Trophoblast cell (in vitro differentiated cells and primary cell): ENCODE measurements around the gene NUAK1.

ENCODE experiments used
- DNase-seq, 2 donors: peaks; one replicate each; pipeline ENCODE4 v3.0.0-alpha.2; 2016
- H2AFZ ChIP-seq: 2 replicates; pipeline ENCODE4 v1.6.1; 2013; ENCODE audit warnings: low read length, moderate library complexity, mild to moderate bottlenecking; ENCODE audit not compliant: insufficient read depth, poor library complexity
- H2AK5ac ChIP-seq: 2 replicates; pipeline ENCODE4 v1.6.1; 2013; ENCODE audit warnings: mild to moderate bottlenecking, low read length
- H2BK120ac ChIP-seq: 2 replicates; pipeline ENCODE4 v1.6.1; 2013; ENCODE audit warnings: low read length, mild to moderate bottlenecking, moderate library complexity; ENCODE audit not compliant: insufficient read depth, poor library complexity
- H2BK12ac ChIP-seq: 2 replicates; pipeline ENCODE4 v1.6.1; 2013; ENCODE audit warnings: mild to moderate bottlenecking, low read length, moderate library complexity
- H2BK5ac ChIP-seq: 2 replicates; pipeline ENCODE4 v1.6.1; 2013; ENCODE audit warnings: low read length, low read depth, moderate library complexity, mild to moderate bottlenecking; ENCODE audit not compliant: poor library complexity
- H3K14ac ChIP-seq: 2 replicates; pipeline ENCODE4 v1.6.1; 2013; ENCODE audit warnings: mild to moderate bottlenecking, low read length
- H3K18ac ChIP-seq: 2 replicates; pipeline ENCODE4 v1.6.1; 2013; ENCODE audit warnings: mild to moderate bottlenecking, low read length
- H3K23ac ChIP-seq: 2 replicates; pipeline ENCODE4 v1.6.1; 2013; ENCODE audit warnings: low read length
- H3K27ac ChIP-seq: 2 replicates; pipeline ENCODE4 v1.5.1; 2013; ENCODE audit warnings: low read depth, mild to moderate bottlenecking, inconsistent platforms, low read length, moderate library complexity
- H3K27me3 ChIP-seq: 2 replicates; pipeline ENCODE4 v1.6.1; 2013; ENCODE audit warnings: inconsistent platforms, mild to moderate bottlenecking, low read length, moderate library complexity; ENCODE audit not compliant: insufficient read depth
- H3K36me3 ChIP-seq, 2 experiments: 1 replicate in 1 of 2; 2 replicates in 1 of 2; pipeline ENCODE4 v1.6.1; 2013; ENCODE audit warnings: low read length in 2 of 2, mild to moderate bottlenecking in 2 of 2, moderate library complexity in 1 of 2; ENCODE audit not compliant: insufficient read depth in 2 of 2, control insufficient read depth in 1 of 2
- H3K4ac ChIP-seq: 2 replicates; pipeline ENCODE4 v1.6.1; 2013; ENCODE audit warnings: low read depth, mild to moderate bottlenecking, low read length, moderate library complexity
- H3K4me1 ChIP-seq, 2 experiments: 1 replicate in 1 of 2; 2 replicates in 1 of 2; pipeline ENCODE4 v1.6.1; 2013; ENCODE audit warnings: low read length in 2 of 2, mild to moderate bottlenecking in 2 of 2, moderate library complexity in 1 of 2; ENCODE audit not compliant: insufficient read depth in 2 of 2, control insufficient read depth in 1 of 2
- H3K4me2 ChIP-seq: 2 replicates; pipeline ENCODE4 v1.6.1; 2013; ENCODE audit warnings: inconsistent platforms, mild to moderate bottlenecking, low read length, moderate library complexity
- H3K4me3 ChIP-seq: 2 replicates; pipeline ENCODE4 v1.5.1; 2013; ENCODE audit warnings: mild to moderate bottlenecking, low read depth, low read length, inconsistent platforms
- H3K79me1 ChIP-seq: one replicate; pipeline ENCODE4 v1.6.1; 2013; ENCODE audit warnings: low read length
- H3K79me2 ChIP-seq: 2 replicates; pipeline ENCODE4 v1.6.1; 2013; ENCODE audit warnings: low read length, mild to moderate bottlenecking; ENCODE audit not compliant: control insufficient read depth, insufficient read depth, poor library complexity
- H3K9ac ChIP-seq: 2 replicates; pipeline ENCODE4 v1.6.1; 2013; ENCODE audit warnings: mild to moderate bottlenecking, low read length
- H3K9me3 ChIP-seq: 2 replicates; pipeline ENCODE4 v1.6.1; 2013; ENCODE audit warnings: low read depth, mild to moderate bottlenecking, control low read depth, inconsistent platforms, low read length; ENCODE audit not compliant: insufficient read depth
- H4K12ac ChIP-seq: 2 replicates; pipeline ENCODE4 v1.6.1; 2013; ENCODE audit warnings: low read depth, mild to moderate bottlenecking, low read length, moderate library complexity
- H4K8ac ChIP-seq: 2 replicates; pipeline ENCODE4 v1.6.1; 2013; ENCODE audit warnings: low read depth, mild to moderate bottlenecking, low read length, moderate library complexity
- H4K91ac ChIP-seq: one replicate; pipeline ENCODE4 v1.6.1; 2013; ENCODE audit warnings: low read depth, mild to moderate bottlenecking, low read length, moderate library complexity
- WGBS: extraction: QIAGEN DNeasy Blood & Tissue Kit; methylation state at CpG from one replicate; pipeline ENCODE4 v1.1.7; 2013; ENCODE audit warnings: missing lambda C conversion rate; ENCODE audit not compliant: insufficient read length, insufficient coverage; ENCODE audit errors: extremely low coverage; 5-methylcytosine and 5-hydroxymethylcytosine counted together

NUAK1 gene

GRCh38 chr12:106137530-106138356 lies 1.0 kb downstream of the NUAK1 start:
- peak overlapping the region; percentile 98 for H3K4me3 ChIP-seq
- H3K4ac ChIP-seq, result peak overlapping the region; percentile 100
- H3K18ac ChIP-seq, result peak overlapping the region; percentile 100

GRCh38 chr12:106136263-106136662 lies 2.5 kb downstream of the NUAK1 start:
- Histone ChIP-seq H2AK5ac (no peak overlapping the region), H4K12ac (no peak overlapping the region), H4K8ac (no peak overlapping the region), H3K4me1 (peaks cover 23 to 36% of the 10 kb centered on the region in 2 experiments), H3K79me1 (peaks cover 48% of the 10 kb centered on the region), H3K4me3 (peak overlapping the region; percentile 67), H3K36me3 (peaks cover 5% of the 10 kb centered on the region in 2 experiments), H3K79me2 (peaks cover 61% of the 10 kb centered on the region), H3K18ac (peak overlapping the region; percentile 31), H3K27ac (peak overlapping the region; percentile 88), H3K4me2 (peak overlapping the region; percentile 91), H3K9me3 (no peaks in the 10 kb centered on the region), H3K4ac (peak overlapping the region; percentile 95), H3K27me3 (no peaks in the 10 kb centered on the region), H4K91ac (peak overlapping the region; percentile 69), H2BK12ac (no peak overlapping the region), H2BK5ac (peak overlapping the region; percentile 48), H2BK120ac (peak overlapping the region; percentile 23), H3K14ac (peak overlapping the region; percentile 48), H3K23ac (no peak overlapping the region), H3K9ac (peak overlapping the region; percentile 86), H2AFZ (no peak overlapping the region)
- peak; percentile 79 to 96 for DNase-seq
- no CpG with 5 or more reads among the region's 13 CpGs for WGBS

More at GRCh38 chr12:106137530-106138356, 1.0 kb downstream of the NUAK1 start:
- H3K79me1 ChIP-seq, result peaks cover 48% of the 10 kb centered on the region
- no CpG with 5 or more reads among the region's 20 CpGs for WGBS
- DNase-seq, result no peak
- peaks cover 2 to 5% of the 10 kb centered on the region in 2 experiments for H3K36me3 ChIP-seq
- H3K23ac ChIP-seq, result no peak overlapping the region
- H2AK5ac ChIP-seq, result peak overlapping the region; percentile 85
- H4K8ac ChIP-seq, result peak overlapping the region; percentile 95
- H3K79me2 ChIP-seq, result peaks cover 53% of the 10 kb centered on the region
- peak overlapping the region; percentile 99 for H3K14ac ChIP-seq
- no peak overlapping the region for H2BK12ac ChIP-seq
- peak overlapping the region; percentile 91 for H3K4me2 ChIP-seq
- peak overlapping the region; percentile 94 for H2AFZ ChIP-seq
- H2BK5ac ChIP-seq, result peak overlapping the region; percentile 100
- peak overlapping the region; percentile 99 for H4K91ac ChIP-seq
- H3K4me1 ChIP-seq, result peaks cover 13 to 26% of the 10 kb centered on the region in 2 experiments
- H3K27ac ChIP-seq, result peak overlapping the region; percentile 100
- H3K27me3 ChIP-seq, result no peaks in the 10 kb centered on the region
- no peaks in the 10 kb centered on the region for H3K9me3 ChIP-seq
- peak overlapping the region; percentile 81 for H4K12ac ChIP-seq
- H3K9ac ChIP-seq, result peak overlapping the region; percentile 90
- peak overlapping the region; percentile 94 for H2BK120ac ChIP-seq

- Histone ChIP-seq H3K23ac (no peak overlapping the region), H2BK120ac (peak overlapping the region; percentile 87), H3K18ac (no peak overlapping the region), H3K14ac (peak overlapping the region; percentile 72), H2AK5ac (no peak overlapping the region), H3K9me3 (no peaks in the 10 kb centered on the region), H2BK5ac (peak overlapping the region; percentile 77), H3K4me2 (peak overlapping the region; percentile 91), H4K8ac (peak overlapping the region; percentile 61), H3K9ac (peak overlapping the region; percentile 82), H3K4me3 (peak overlapping the region; percentile 52), H3K36me3 (peaks cover 5% of the 10 kb centered on the region in 2 experiments), H3K79me1 (peaks cover 48% of the 10 kb centered on the region), H4K91ac (peak overlapping the region; percentile 89), H3K79me2 (peaks cover 64% of the 10 kb centered on the region), H4K12ac (no peak overlapping the region), H2BK12ac (peak overlapping the region; percentile 71), H3K4ac (peak overlapping the region; percentile 95), H3K27ac (peak overlapping the region; percentile 47), H3K27me3 (no peaks in the 10 kb centered on the region), H3K4me1 (peaks cover 23 to 34% of the 10 kb centered on the region in 2 experiments), H2AFZ (no peak overlapping the region)
- no peak for DNase-seq
- WGBS, result no CpG with 5 or more reads among the region's 4 CpGs
These were observed 3.0 kb downstream of the NUAK1 start for GRCh38 chr12:106135781-106136180.

- H2BK120ac ChIP-seq, result no peak overlapping the region
- no peak overlapping the region for H3K4me3 ChIP-seq
- no peak overlapping the region for H2AK5ac ChIP-seq
- H3K23ac ChIP-seq, result no peak overlapping the region
- no peak overlapping the region for H3K18ac ChIP-seq
- peaks cover 6 to 7% of the 10 kb centered on the region in 2 experiments for H3K36me3 ChIP-seq
- no peak overlapping the region for H4K12ac ChIP-seq
- H3K4ac ChIP-seq, result peak overlapping the region; percentile 95
- no peak overlapping the region for H2AFZ ChIP-seq
- peaks cover 64% of the 10 kb centered on the region for H3K79me2 ChIP-seq
- H3K9me3 ChIP-seq, result no peaks in the 10 kb centered on the region
- H4K8ac ChIP-seq, result no peak overlapping the region
- no peak overlapping the region for H3K14ac ChIP-seq
- peak overlapping the region; percentile 6 for H2BK12ac ChIP-seq
- peak overlapping the region; percentile 0 for H3K27ac ChIP-seq
- no peak for DNase-seq
- no peaks in the 10 kb centered on the region for H3K27me3 ChIP-seq
- WGBS, result no CpG with 5 or more reads among the region's 6 CpGs
- H2BK5ac ChIP-seq, result no peak overlapping the region
- peaks cover 26 to 37% of the 10 kb centered on the region in 2 experiments for H3K4me1 ChIP-seq
- H3K79me1 ChIP-seq, result peaks cover 43% of the 10 kb centered on the region
- H3K9ac ChIP-seq, result no peak overlapping the region
- H3K4me2 ChIP-seq, result peak overlapping the region; percentile 91
- H4K91ac ChIP-seq, result no peak overlapping the region
These were observed 3.7 kb downstream of the NUAK1 start for GRCh38 chr12:106135075-106135474.
